Measurements from ENCODE around the gene MTX1. TPM values are rescaled to one million over a fixed set of nuclear protein-coding genes. Genes with fewer than 3 reads are reported as not detected.
"Not testable (repeated sequence)": the region's sequence is repeated elsewhere in the genome, so short reads cannot be mapped to it uniquely, and the experiment has no call there.

The MTX1 gene
- total and polyA plus RNA-seq, 3 experiments from 2014 or later = 43.7 to 73.2 (median 67.6) TPM

DNA sequence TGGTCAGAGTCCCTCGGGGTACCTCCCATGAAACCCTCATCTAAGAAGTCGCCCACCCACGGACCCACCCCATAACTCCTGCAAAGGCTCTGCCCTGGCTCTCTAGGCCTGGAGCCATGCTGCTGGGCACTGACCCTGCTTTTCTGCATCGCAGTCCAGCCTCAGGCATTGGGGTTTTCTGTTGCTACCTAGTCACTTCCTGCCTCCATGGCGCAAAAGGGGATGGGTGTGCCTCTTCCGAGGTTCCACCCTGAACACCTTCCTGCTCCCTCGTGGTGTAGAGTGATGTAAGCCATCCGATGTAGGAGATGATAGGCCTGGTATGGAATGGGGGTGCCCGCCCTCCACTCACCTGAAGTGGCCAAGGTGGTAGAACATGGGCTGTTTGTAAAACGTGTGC lies 6.2 kb downstream of the MTX1 start:
- H3K4me1 Mint-ChIP-seq = peaks cover 15 to 22% (median 21%) of the 10 kb centered on the region in 3 donors
- H3K4me3 Mint-ChIP-seq; POLR2A ChIA-PET; H3K9me3 ChIP-seq (ENCODE audit: low read length); H3K36me3 ChIP-seq (ENCODE audit: insufficient read depth, low read length); H3K27ac ChIP-seq (ENCODE audit: low read depth, low read length); H3K4me1 ChIP-seq (ENCODE audit: insufficient read depth, low read length); H3K27me3 ChIP-seq (ENCODE audit: insufficient read depth, low read length, poor library complexity, severe bottlenecking); H3K4me3 ChIP-seq (ENCODE audit: low read length); H3K27me3 Mint-ChIP-seq; H3K9me3 Mint-ChIP-seq: not testable (repeated sequence)
- peak in 1 of 5 donors; percentile 48 for DNase-seq
- peak overlapping the region in 6 of 8 donors; percentile 42 to 95 (median 80) for H3K27ac Mint-ChIP-seq
- peaks cover 2 to 24% (median 4%) of the 10 kb centered on the region in 3 donors for H3K36me3 Mint-ChIP-seq
- CTCF ChIA-PET = interaction anchor here (1.3 kb wide), 1 partner anchor 8 kb away, joined by 5 read pairs; no protein-coding TSS in a partner anchor

DNA sequence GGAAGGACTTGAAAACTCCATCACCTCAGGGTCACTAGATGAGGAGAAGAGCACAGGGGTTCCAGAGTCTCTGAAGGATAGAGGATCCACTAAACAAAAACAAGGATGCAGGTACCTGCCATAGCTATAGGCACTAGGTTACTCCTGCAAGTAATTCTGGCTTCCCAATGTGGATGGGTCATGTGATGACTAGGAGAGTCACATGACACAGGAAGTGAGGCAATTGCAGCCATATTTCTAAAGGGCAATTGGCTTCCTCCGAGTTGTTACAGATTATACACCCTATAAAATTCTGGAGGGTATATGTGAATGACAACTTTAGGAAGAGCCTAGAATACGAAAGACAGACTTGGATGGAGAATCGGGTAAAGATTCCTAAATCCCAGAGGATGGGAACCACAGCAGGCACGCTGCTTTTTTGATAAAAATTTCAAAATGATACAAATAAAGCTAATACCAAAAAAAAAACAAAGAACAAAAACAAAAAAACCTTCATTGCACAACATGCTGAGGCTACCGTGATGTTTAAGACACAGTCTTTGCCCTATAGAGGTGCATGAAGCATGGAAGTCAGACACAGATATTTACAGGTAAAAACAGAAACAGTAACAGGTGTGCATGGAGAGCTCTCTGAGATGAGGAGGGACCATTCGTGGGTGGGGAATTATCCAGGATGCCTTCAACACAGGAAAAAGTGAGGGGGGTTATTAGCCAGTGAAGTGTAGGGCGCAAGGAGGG lies 10.5 kb downstream of the MTX1 start:
- H3K9me3 ChIP-seq (ENCODE audit: low read length) = no peaks in the 10 kb centered on the region
- H3K36me3 ChIP-seq (ENCODE audit: insufficient read depth, low read length) = no peaks in the 10 kb centered on the region
- Mint-ChIP-seq H3K4me3 (peak overlapping the region in 2 of 7 donors; percentile 26 to 39), H3K4me1 (peaks cover 18 to 22% (median 21%) of the 10 kb centered on the region in 3 donors), H3K36me3 (peaks cover 0 to 6% (median 2%) of the 10 kb centered on the region in 3 donors), H3K9me3 (no peaks in the 10 kb centered on the region), H3K27ac (peak overlapping the region; percentile 32 to 87 (median 48)), H3K27me3 (no peaks in the 10 kb centered on the region)
- H3K27ac ChIP-seq (ENCODE audit: low read depth, low read length) = no peak overlapping the region
- POLR2A ChIA-PET = no interaction called here
- no peak overlapping the region for H3K4me3 ChIP-seq (ENCODE audit: low read length)
- H3K27me3 ChIP-seq (ENCODE audit: insufficient read depth, low read length, poor library complexity, severe bottlenecking) = no peaks in the 10 kb centered on the region
- CTCF ChIA-PET = interaction anchor here (1.2 to 1.5 kb wide), 2 partner anchors 8 to 12 kb away, joined by 3 to 5 read pairs; no protein-coding TSS in a partner anchor
- DNase-seq = no peak
- H3K4me1 ChIP-seq (ENCODE audit: insufficient read depth, low read length) = peaks cover 5% of the 10 kb centered on the region

DNA sequence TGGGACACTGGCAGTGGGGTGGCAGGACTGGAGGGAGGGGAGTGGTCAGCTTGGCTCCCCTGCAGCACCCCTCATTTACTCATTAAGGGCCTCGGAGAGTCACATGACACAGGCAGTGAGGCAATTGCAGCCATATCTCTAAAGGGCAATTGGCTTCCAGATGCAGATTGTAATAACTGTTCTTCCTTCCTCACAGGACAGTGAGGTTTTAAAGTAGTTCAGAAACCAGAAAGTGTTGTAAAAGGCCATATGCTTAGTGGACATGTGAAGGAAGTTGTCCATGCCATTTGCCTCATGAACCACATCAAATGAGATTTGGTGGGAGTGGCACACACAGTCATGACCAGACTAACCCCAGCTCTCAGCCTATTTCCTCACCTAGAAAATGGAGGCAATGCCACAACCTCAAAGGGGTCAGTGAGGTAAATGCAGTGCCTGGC lies 11.1 kb downstream of the MTX1 start:
- Histone ChIP-seq H3K4me3 (ENCODE audit: low read length) (no peak overlapping the region), H3K27me3 (ENCODE audit: insufficient read depth, low read length, poor library complexity, severe bottlenecking) (no peaks in the 10 kb centered on the region), H3K9me3 (ENCODE audit: low read length) (no peaks in the 10 kb centered on the region), H3K36me3 (ENCODE audit: insufficient read depth, low read length) (no peaks in the 10 kb centered on the region), H3K4me1 (ENCODE audit: insufficient read depth, low read length) (peaks cover 5% of the 10 kb centered on the region), H3K27ac (ENCODE audit: low read depth, low read length) (no peak overlapping the region)
- no peaks in the 10 kb centered on the region for H3K27me3 Mint-ChIP-seq
- CTCF ChIA-PET = interaction anchor here (1.5 kb wide), 1 partner anchor 12 kb away, joined by 5 read pairs; no protein-coding TSS in a partner anchor
- peaks cover 18 to 22% (median 21%) of the 10 kb centered on the region in 3 donors for H3K4me1 Mint-ChIP-seq
- H3K27ac Mint-ChIP-seq = peak overlapping the region in 7 of 8 donors; percentile 32 to 87 (median 38)
- H3K36me3 Mint-ChIP-seq = peaks cover 0 to 6% (median 2%) of the 10 kb centered on the region in 3 donors
- no peak for DNase-seq
- H3K4me3 Mint-ChIP-seq = peak overlapping the region in 2 of 7 donors; percentile 26 to 39
- POLR2A ChIA-PET = no interaction called here
- no peaks in the 10 kb centered on the region for H3K9me3 Mint-ChIP-seq

DNA sequence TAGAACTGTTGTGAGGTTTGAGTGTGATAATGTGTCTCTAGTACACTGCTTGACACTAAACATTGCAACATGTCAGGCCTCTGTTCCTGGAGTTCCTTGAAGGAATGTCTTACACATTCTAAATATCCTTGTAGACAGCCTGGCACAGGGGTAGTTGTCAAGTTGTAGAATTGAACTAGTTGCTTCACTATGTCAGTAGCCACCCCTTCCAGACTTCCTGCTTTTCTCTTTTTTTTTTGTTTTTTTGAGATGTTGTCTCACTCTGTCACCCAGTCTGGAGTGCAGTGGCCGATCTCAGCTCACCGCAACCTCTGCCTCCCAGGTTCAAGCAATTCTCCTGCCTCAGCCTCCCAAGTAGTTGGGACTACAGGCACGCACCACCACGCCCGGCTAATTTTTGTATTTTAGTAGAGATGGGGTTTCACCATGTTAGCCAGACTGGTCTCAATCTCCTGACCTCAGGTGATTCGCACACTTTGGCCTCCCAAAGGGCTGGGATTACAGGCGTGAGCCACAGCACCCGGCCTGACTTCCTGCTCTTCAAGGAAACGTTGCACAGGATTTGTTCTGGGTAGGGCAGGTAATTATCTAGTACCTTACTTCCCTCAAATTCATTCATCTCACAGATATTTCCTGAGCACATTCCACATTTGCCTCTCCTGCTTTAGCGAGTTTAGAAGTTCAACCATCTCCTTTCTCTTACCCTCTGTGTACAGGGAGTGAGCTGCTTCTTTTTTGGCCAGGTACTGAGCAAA lies 11.9 kb downstream of the MTX1 start:
- Mint-ChIP-seq H3K27ac (peak overlapping the region in 1 of 8 donors; percentile 87), H3K4me1 (peaks cover 12 to 16% (median 15%) of the 10 kb centered on the region in 3 donors)
- H3K27ac ChIP-seq (ENCODE audit: low read depth, low read length); H3K9me3 Mint-ChIP-seq; H3K4me3 Mint-ChIP-seq; POLR2A ChIA-PET; CTCF ChIA-PET; H3K4me1 ChIP-seq (ENCODE audit: insufficient read depth, low read length); H3K36me3 Mint-ChIP-seq; H3K4me3 ChIP-seq (ENCODE audit: low read length); H3K9me3 ChIP-seq (ENCODE audit: low read length); H3K27me3 ChIP-seq (ENCODE audit: insufficient read depth, low read length, poor library complexity, severe bottlenecking); DNase-seq; H3K36me3 ChIP-seq (ENCODE audit: insufficient read depth, low read length); H3K27me3 Mint-ChIP-seq: not testable (repeated sequence)

DNA sequence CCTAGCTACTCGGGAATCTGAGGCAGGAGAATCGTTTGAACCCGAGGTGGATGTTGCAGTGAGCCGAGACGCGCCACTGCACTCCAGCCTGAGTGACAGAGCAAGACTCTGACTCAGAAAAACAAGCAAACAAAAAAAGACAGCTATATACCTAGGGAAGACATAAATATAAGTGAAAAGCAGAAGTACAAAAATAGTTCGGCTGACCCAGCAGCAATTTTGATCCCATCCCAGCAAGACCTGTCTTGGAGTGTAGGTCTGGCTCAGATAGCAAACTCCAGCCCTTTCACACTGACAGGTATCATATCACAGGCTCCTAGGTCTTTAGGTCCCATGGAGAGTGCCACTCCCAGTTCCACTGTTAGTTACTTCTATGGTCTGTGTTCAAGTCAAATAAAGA lies 14.6 kb downstream of the MTX1 start:
- peak overlapping the region; percentile 20 for H3K27ac ChIP-seq (ENCODE audit: low read depth, low read length)
- ChIA-PET POLR2A (no interaction called here), CTCF (interaction anchor here (2.8 to 5.3 kb wide), 2 partner anchors 16 to 28 kb away, joined by 10 to 67 read pairs; partner anchors contain the start of genes MTX1 and THBS3)
- H3K9me3 Mint-ChIP-seq = no peaks in the 10 kb centered on the region
- no peak for DNase-seq
- H3K4me3 Mint-ChIP-seq = no peak overlapping the region
- peaks cover 0 to 2% (median 0%) of the 10 kb centered on the region in 3 donors for H3K36me3 Mint-ChIP-seq
- H3K9me3 ChIP-seq (ENCODE audit: low read length) = no peaks in the 10 kb centered on the region
- no peaks in the 10 kb centered on the region for H3K27me3 ChIP-seq (ENCODE audit: insufficient read depth, low read length, poor library complexity, severe bottlenecking)
- no peaks in the 10 kb centered on the region for H3K36me3 ChIP-seq (ENCODE audit: insufficient read depth, low read length)
- H3K27me3 Mint-ChIP-seq = no peaks in the 10 kb centered on the region
- peaks cover 22% of the 10 kb centered on the region for H3K4me1 ChIP-seq (ENCODE audit: insufficient read depth, low read length)
- peaks cover 31 to 39% (median 36%) of the 10 kb centered on the region in 3 donors for H3K4me1 Mint-ChIP-seq
- no peak overlapping the region for H3K27ac Mint-ChIP-seq
- no peak overlapping the region for H3K4me3 ChIP-seq (ENCODE audit: low read length)

DNA sequence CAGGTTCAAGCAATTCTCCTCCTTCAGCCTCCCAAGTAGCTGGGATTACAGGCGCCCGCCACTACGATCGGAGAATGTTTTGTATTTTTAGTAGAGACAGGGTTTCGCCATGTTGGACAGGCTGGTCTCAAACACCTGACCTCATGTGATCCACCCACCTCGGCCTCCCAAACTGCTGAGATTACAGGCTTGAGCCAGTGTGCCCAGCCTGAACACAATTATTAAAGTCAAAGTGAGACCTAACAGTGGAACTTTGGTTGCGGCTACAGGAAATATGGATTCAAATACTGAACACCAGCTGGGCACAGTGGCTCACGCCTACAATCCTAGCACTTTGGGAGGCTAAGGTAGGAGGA lies 16.9 kb downstream of the MTX1 start:
- Mint-ChIP-seq H3K4me3 (peak overlapping the region in 1 of 7 donors; percentile 32), H3K4me1 (peaks cover 22 to 24% (median 23%) of the 10 kb centered on the region in 3 donors), H3K27ac (peak overlapping the region in 3 of 8 donors; percentile 29 to 66 (median 56))
- CTCF ChIA-PET = interaction anchor here (0.6 to 5.3 kb wide), 6 partner anchors 18 to 52 kb away, joined by 3 to 67 read pairs (median 14); partner anchors contain the start of genes KRTCAP2, MTX1, THBS3 and TRIM46
- H3K36me3 Mint-ChIP-seq; POLR2A ChIA-PET; H3K9me3 Mint-ChIP-seq; H3K27me3 Mint-ChIP-seq; H3K9me3 ChIP-seq (ENCODE audit: low read length); H3K4me3 ChIP-seq (ENCODE audit: low read length); DNase-seq; H3K36me3 ChIP-seq (ENCODE audit: insufficient read depth, low read length); H3K27me3 ChIP-seq (ENCODE audit: insufficient read depth, low read length, poor library complexity, severe bottlenecking): not testable (repeated sequence)
- peaks cover 17% of the 10 kb centered on the region for H3K4me1 ChIP-seq (ENCODE audit: insufficient read depth, low read length)
- peak overlapping the region; percentile 89 for H3K27ac ChIP-seq (ENCODE audit: low read depth, low read length)

DNA sequence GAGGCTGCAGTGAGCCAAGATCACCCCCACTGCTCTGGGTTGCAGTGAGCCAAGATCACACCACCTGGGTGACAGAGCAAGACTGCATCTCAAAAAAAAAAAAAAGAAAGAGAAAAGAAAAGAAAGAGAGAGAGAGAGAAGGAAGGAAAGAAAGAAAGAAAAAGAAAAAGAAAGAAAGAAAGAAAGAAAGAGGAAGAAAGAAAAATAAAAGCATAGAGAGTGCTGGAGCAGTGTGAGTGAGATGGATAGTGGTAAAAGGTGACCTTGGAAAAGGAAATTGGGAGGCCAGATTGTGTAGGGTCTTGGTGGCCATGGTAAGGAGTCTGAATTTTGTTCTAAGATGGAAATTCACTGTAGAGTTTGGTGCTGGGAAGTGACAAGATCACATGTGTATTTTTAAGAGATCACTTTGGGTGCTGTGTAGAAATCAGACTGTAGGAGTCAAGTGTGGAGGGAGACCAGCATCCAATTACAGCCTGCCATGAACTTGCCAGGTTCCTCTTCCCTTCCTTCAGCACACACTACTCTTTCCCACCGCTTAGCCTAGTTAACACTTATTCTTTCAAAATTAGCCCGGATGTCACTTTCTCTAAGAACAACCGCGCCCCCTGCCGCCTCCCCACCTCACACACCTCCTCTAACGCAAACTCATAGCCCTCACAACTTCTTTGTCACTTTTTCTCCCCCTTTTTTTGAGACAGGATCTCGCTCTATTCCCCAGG lies 17.9 kb downstream of the MTX1 start:
- H3K4me1 ChIP-seq (ENCODE audit: insufficient read depth, low read length) = peaks cover 17% of the 10 kb centered on the region
- no peaks in the 10 kb centered on the region for H3K36me3 ChIP-seq (ENCODE audit: insufficient read depth, low read length)

More for the DNA sequence above, 17.9 kb downstream of the MTX1 start:
- Mint-ChIP-seq H3K27ac (peak overlapping the region; percentile 82 to 96 (median 94)), H3K36me3 (peaks cover 0 to 2% (median 0%) of the 10 kb centered on the region in 3 donors), H3K27me3 (peaks cover 0 to 2% of the 10 kb centered on the region in 2 donors), H3K9me3 (no peaks in the 10 kb centered on the region), H3K4me1 (peaks cover 23 to 24% (median 24%) of the 10 kb centered on the region in 3 donors), H3K4me3 (peak overlapping the region; percentile 70 to 96 (median 87))
- peak; percentile 72 to 88 (median 77) for DNase-seq
- Histone ChIP-seq H3K9me3 (ENCODE audit: low read length) (no peaks in the 10 kb centered on the region), H3K4me3 (ENCODE audit: low read length) (peak overlapping the region; percentile 93), H3K27me3 (ENCODE audit: insufficient read depth, low read length, poor library complexity, severe bottlenecking) (no peaks in the 10 kb centered on the region), H3K27ac (ENCODE audit: low read depth, low read length) (peak overlapping the region; percentile 89)
- ChIA-PET CTCF (interaction anchor here (0.6 to 5.3 kb wide), 17 partner anchors 8 to 138 kb away, joined by 3 to 67 read pairs (median 4); partner anchors contain the start of genes KRTCAP2, MTX1 and THBS3), POLR2A (interaction anchor here (1.1 to 2.5 kb wide), 2 partner anchors 15 to 19 kb away, joined by 8 to 9 read pairs; a partner anchor contains a TSS)
